ENCODE results near the gene DDX50. TPM values are rescaled to one million over a fixed set of nuclear protein-coding genes. Genes with fewer than 3 reads are reported as not detected.
A peak's percentile ranks its signal among the peaks of the same experiment; 100 is the strongest.

DDX50 gene
- total RNA-seq (2022) (39.1 and 44.4 TPM in 2 replicates), Bru-seq, nascent RNA (percentile 90 among the genes with signal in this experiment), BruChase-seq, experiment 1, labeled RNA remaining after a 6-hour chase (percentile 84 among the genes with signal in this experiment), BruChase-seq, experiment 2, labeled RNA remaining after a 2-hour chase (percentile 86 among the genes with signal in this experiment)
- long read RNA-seq, transcript DDX50-201 (15 exons, 2,538 nt) = major isoform, 26 of 39 reads
- long read RNA-seq, partial matches to known transcripts = 2 of 39 reads
- long read RNA-seq, other reads (novel, unspliced or antisense) = 11 of 39 reads

- CTCF ChIA-PET = interaction anchor here (0.6 to 1.0 kb wide), 3 partner anchors 15 to 52 kb away, joined by 3 to 4 read pairs (median 3); no protein-coding TSS in a partner anchor
- no peak for TF ChIP-seq CTCF (IDR thresholded peaks at IDR 0.05; ENCODE audit: unreplicated experiment)
- no peaks in the 10 kb centered on the region for H3K9me3 Mint-ChIP-seq (ENCODE audit: low read depth, unreplicated experiment)
- peak; percentile 98 for DNase-seq
- peaks cover 28% of the 10 kb centered on the region for H3K4me1 Mint-ChIP-seq (ENCODE audit: low read depth, unreplicated experiment)
- no peaks in the 10 kb centered on the region for H3K27me3 Mint-ChIP-seq (ENCODE audit: unreplicated experiment)
- H3K36me3 Mint-ChIP-seq (ENCODE audit: insufficient read depth, unreplicated experiment) = peaks cover 38% of the 10 kb centered on the region
- peak within 1 kb of the TSS; percentile 94 for H3K4me3 Mint-ChIP-seq (ENCODE audit: low read depth, unreplicated experiment)
- H3K27ac Mint-ChIP-seq (ENCODE audit: unreplicated experiment) = peak within 1 kb of the TSS; percentile 90
- intact Hi-C loops (cut with micrococcal nuclease; ENCODE audit: unreplicated experiment) = loop anchor here (10.0 kb wide), 1 partner anchor 557 kb away; no protein-coding TSS in a partner anchor
- BruUV-seq (replicated peaks) = TSS peak; percentile 68
Observed at GRCh38 chr10:68901105-68901927, at the start of gene DDX50. TSS of gene DDX50 (plus strand) at chr10:68901315. CDS start at chr10:68901385, 70 bp downstream.

GRCh38 chr10:68856352-68856751 lies 44.8 kb upstream of the DDX50 start:
- no peak overlapping the region for H3K27ac Mint-ChIP-seq (ENCODE audit: unreplicated experiment)
- no peak for TF ChIP-seq CTCF (IDR thresholded peaks at IDR 0.05; ENCODE audit: unreplicated experiment)
- CTCF ChIA-PET = no interaction called here
- BruUV-seq (replicated peaks) = no TSS peak
- no peak overlapping the region for H3K4me3 Mint-ChIP-seq (ENCODE audit: low read depth, unreplicated experiment)
- H3K36me3 Mint-ChIP-seq (ENCODE audit: insufficient read depth, unreplicated experiment) = no peaks in the 10 kb centered on the region
- no peaks in the 10 kb centered on the region for H3K4me1 Mint-ChIP-seq (ENCODE audit: low read depth, unreplicated experiment)
- H3K9me3 Mint-ChIP-seq (ENCODE audit: low read depth, unreplicated experiment) = peaks cover 10% of the 10 kb centered on the region
- intact Hi-C loops (cut with micrococcal nuclease; ENCODE audit: unreplicated experiment) = no loop called here
- H3K27me3 Mint-ChIP-seq (ENCODE audit: unreplicated experiment) = peaks cover 15% of the 10 kb centered on the region
- DNase-seq = no peak

GRCh38 chr10:68857005-68857404 lies 44.1 kb upstream of the DDX50 start:
- H3K27ac Mint-ChIP-seq (ENCODE audit: unreplicated experiment) = no peak overlapping the region
- H3K4me1 Mint-ChIP-seq (ENCODE audit: low read depth, unreplicated experiment) = no peaks in the 10 kb centered on the region
- BruUV-seq (replicated peaks) = no TSS peak
- no peak overlapping the region for H3K4me3 Mint-ChIP-seq (ENCODE audit: low read depth, unreplicated experiment)
- peaks cover 15% of the 10 kb centered on the region for H3K27me3 Mint-ChIP-seq (ENCODE audit: unreplicated experiment)
- DNase-seq = no peak
- peaks cover 10% of the 10 kb centered on the region for H3K9me3 Mint-ChIP-seq (ENCODE audit: low read depth, unreplicated experiment)
- CTCF ChIA-PET = interaction anchor here (1.1 kb wide), 1 partner anchor 8 kb away, joined by 3 read pairs; no protein-coding TSS in a partner anchor
- TF ChIP-seq CTCF (IDR thresholded peaks at IDR 0.05; ENCODE audit: unreplicated experiment) = no peak
- no peaks in the 10 kb centered on the region for H3K36me3 Mint-ChIP-seq (ENCODE audit: insufficient read depth, unreplicated experiment)
- intact Hi-C loops (cut with micrococcal nuclease; ENCODE audit: unreplicated experiment) = no loop called here

- no TSS peak for BruUV-seq (replicated peaks)
- H3K9me3 Mint-ChIP-seq (ENCODE audit: low read depth, unreplicated experiment) = peaks cover 14% of the 10 kb centered on the region
- CTCF ChIA-PET = no interaction called here
Observed at GRCh38 chr10:68861253-68861652, 39.9 kb upstream of the DDX50 start.

More at GRCh38 chr10:68861253-68861652, 39.9 kb upstream of the DDX50 start:
- no peak for TF ChIP-seq CTCF (IDR thresholded peaks at IDR 0.05; ENCODE audit: unreplicated experiment)
- Mint-ChIP-seq H3K4me3 (ENCODE audit: low read depth, unreplicated experiment) (no peak overlapping the region), H3K27me3 (ENCODE audit: unreplicated experiment) (peaks cover 15% of the 10 kb centered on the region), H3K36me3 (ENCODE audit: insufficient read depth, unreplicated experiment) (no peaks in the 10 kb centered on the region), H3K4me1 (ENCODE audit: low read depth, unreplicated experiment) (no peaks in the 10 kb centered on the region), H3K27ac (ENCODE audit: unreplicated experiment) (no peak overlapping the region)
- DNase-seq = no peak
- intact Hi-C loops (cut with micrococcal nuclease; ENCODE audit: unreplicated experiment) = no loop called here
